Karpas-422 (cell line): ENCODE results near the gene INSL3. TPM values are rescaled to one million over a fixed set of nuclear protein-coding genes. Genes with fewer than 3 reads are reported as not detected.

Experiments
- DNase-seq: peaks from one replicate; pipeline ENCODE4 v3.0.0-alpha.2; 2015
- H2AFZ ChIP-seq: fragments of 200-600 bp; sonication (generic); 2 replicates; pipeline ENCODE4 v1.6.1; 2014; ENCODE audit warnings: antibody characterized with exemption, low read length, mixed read lengths
- H3K27ac ChIP-seq: fragments of 200-600 bp; sonication (generic); 2 replicates; pipeline ENCODE4 v1.5.1; 2014; ENCODE audit warnings: mild to moderate bottlenecking, low read length, moderate library complexity
- H3K27me3 ChIP-seq: fragments of 200-600 bp; sonication (generic); 2 replicates; pipeline ENCODE4 v1.6.1; 2014; ENCODE audit warnings: low read length, mixed read lengths
- H3K36me3 ChIP-seq: fragments of 200-600 bp; sonication (generic); 2 replicates; pipeline ENCODE4 v1.6.1; 2014; ENCODE audit warnings: low read length, mixed read lengths; ENCODE audit not compliant: insufficient read depth
- H3K4me1 ChIP-seq: fragments of 200-600 bp; sonication (generic); 2 replicates; pipeline ENCODE4 v1.6.1; 2014; ENCODE audit warnings: mild to moderate bottlenecking, low read length, mixed read lengths
- H3K4me2 ChIP-seq: fragments of 200-600 bp; sonication (generic); 2 replicates; pipeline ENCODE4 v1.6.1; 2014; ENCODE audit warnings: low read length, low read depth, mild to moderate bottlenecking; ENCODE audit not compliant: poor library complexity, severe bottlenecking
- H3K4me3 ChIP-seq: fragments of 200-600 bp; sonication (generic); 2 replicates; pipeline ENCODE4 v1.5.1; 2014; ENCODE audit warnings: mild to moderate bottlenecking, antibody characterized with exemption, low read length, mixed read lengths
- H3K79me2 ChIP-seq: fragments of 200-600 bp; sonication (generic); 2 replicates; pipeline ENCODE4 v1.6.1; 2014; ENCODE audit warnings: mild to moderate bottlenecking, low read length, mixed read lengths
- H3K9ac ChIP-seq: fragments of 200-600 bp; sonication (generic); 2 replicates; pipeline ENCODE4 v1.6.0; 2014; ENCODE audit warnings: low read length
- H3K9me2 ChIP-seq: fragments of 200-600 bp; sonication (generic), shearing (Covaris generic); replicated peaks from 2 replicates; pipeline ENCODE4 v1.6.0; 2014; ENCODE audit warnings: mild to moderate bottlenecking, low read length, moderate library complexity; ENCODE audit not compliant: insufficient read depth
- H3K9me3 ChIP-seq: fragments of 300-700, 200-600 bp; sonication (generic); 2 replicates; pipeline ENCODE4 v1.6.1; 2014; ENCODE audit warnings: low read length, mixed read lengths
- H4K20me1 ChIP-seq: fragments of 200-600 bp; sonication (generic); 2 replicates; pipeline ENCODE4 v1.6.1; 2014; ENCODE audit warnings: mild to moderate bottlenecking, antibody characterized with exemption, low read length, low read depth; ENCODE audit not compliant: insufficient read depth
- total RNA-seq: library from RNA; depleted of rRNA; stranded (reverse); fragments of >200 nt; shearing (Covaris generic); gene quantifications from 2 replicates; pipeline ENCODE4 v1.2.3, GENCODE V29; 2014; ENCODE audit warnings: low replicate concordance

INSL3 gene
- total RNA-seq, 1 experiment from 2014 or later = not detected

DNA sequence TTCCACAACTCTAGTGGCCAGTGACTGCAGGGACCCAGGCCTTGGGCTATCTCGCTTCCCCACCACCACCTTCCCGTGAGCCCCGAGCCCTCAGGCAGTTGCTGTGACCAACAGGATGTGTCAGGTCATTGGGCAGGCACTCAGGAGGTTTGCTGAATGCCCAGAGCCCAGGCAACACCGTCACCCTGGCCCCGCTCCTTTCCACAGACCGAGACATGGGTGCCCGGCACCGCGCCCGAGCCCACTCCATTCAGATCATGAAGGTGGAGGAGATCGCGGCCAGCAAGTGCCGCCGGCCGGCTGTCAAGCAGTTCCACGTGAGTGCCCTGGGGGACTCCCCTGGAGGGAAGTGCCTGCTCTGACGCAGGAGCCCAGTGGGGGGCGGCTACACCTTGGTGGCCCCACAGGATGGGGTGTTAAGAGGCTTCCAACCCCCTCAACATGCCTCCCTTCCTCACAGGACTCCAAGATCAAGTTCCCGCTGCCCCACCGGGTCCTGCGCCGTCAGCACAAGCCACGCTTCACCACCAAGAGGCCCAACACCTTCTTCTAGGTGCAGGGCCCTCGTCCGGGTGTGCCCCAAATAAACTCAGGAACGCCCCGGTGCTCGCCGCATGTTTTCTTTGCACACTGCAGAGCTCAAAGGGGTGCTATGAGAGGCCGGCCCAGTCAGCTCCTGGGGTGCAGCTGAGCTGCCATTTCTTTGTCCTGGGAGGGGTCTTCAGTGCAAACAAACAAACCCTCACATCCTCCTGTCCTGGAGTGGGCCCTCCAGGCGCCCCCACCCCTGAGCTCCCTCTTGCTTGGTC, 41.6 kb upstream of the INSL3 start:
- Histone ChIP-seq H3K4me2 (no peak overlapping the region), H3K9me2 (no peaks in the 10 kb centered on the region), H3K27ac (no peak overlapping the region), H3K4me3 (no peak overlapping the region), H3K27me3 (no peaks in the 10 kb centered on the region), H4K20me1 (peaks cover 46% of the 10 kb centered on the region), H3K9ac (no peak overlapping the region), H3K36me3 (peaks cover 41% of the 10 kb centered on the region), H3K4me1 (peaks cover 17% of the 10 kb centered on the region), H2AFZ (no peak overlapping the region), H3K9me3 (no peaks in the 10 kb centered on the region), H3K79me2 (peaks cover 25% of the 10 kb centered on the region)
- peak; percentile 50 for DNase-seq

DNA sequence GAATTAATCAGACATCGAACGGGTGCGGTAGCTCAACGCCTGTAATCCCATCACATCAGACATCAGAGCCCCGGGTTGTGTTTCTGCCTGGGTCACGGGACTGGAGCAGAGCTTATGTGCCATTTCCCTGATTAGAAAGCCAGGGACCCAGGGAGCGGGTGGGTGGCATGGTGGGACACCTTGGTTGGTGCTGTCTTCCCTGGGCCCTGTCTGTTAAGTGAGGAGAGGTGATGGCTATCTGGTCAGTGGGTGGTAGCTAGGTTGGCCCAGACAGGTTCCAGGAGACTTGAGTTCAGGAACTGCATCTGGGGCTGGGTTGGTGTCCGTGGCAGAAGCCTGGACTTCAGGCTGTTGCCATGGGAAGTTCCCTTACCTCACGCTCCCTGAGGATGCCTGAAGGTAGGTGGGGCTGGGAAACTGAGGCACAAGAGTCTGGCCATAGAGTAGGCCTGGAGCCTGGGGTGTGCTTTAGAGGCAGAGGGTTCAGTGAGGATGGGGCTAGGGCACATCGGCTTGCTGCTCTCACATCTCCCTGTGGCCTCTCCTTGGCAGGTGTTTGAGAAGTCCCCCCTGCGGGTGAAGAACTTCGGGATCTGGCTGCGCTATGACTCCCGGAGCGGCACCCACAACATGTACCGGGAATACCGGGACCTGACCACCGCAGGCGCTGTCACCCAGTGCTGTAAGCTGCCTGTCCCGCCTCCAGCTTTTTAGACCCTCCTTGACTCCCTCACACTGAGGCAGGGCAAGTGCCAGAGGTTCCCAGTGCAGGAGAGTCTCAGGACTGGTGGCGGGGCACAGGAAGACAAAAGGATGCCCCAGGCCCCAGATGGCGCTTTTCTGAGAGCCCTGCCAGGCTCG, 40.5 kb upstream of the INSL3 start:
- H3K36me3 ChIP-seq = peaks cover 41% of the 10 kb centered on the region
- H3K4me2 ChIP-seq = peak overlapping the region; percentile 81
- peak overlapping the region; percentile 95 for H3K4me3 ChIP-seq

DNA sequence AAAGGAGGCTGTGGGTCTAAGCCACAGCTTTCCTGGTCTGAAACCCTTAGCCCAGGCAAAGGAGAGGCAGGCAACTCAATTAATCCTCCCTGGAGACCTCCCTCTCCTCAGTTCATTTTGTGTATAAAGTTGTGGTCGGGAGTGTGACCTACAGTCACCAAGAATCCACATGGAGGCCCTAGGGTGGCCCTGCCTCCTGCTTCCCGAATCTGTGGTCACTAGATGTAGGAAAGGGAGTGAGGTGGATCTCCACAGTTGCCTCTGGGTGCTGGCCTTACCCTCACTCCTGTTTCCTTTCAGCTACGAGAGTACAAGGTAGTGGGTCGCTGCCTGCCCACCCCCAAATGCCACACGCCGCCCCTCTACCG, 39.7 kb upstream of the INSL3 start:
- peaks cover 25% of the 10 kb centered on the region for H3K79me2 ChIP-seq
- H2AFZ ChIP-seq = no peak overlapping the region
- peak overlapping the region; percentile 62 for H3K27ac ChIP-seq
- H3K36me3 ChIP-seq = peaks cover 41% of the 10 kb centered on the region
- peaks cover 46% of the 10 kb centered on the region for H4K20me1 ChIP-seq
- DNase-seq = peak; percentile 42
- no peaks in the 10 kb centered on the region for H3K9me2 ChIP-seq
- H3K9ac ChIP-seq = peak overlapping the region; percentile 97
- H3K4me3 ChIP-seq = peak overlapping the region; percentile 95
- peak overlapping the region; percentile 81 for H3K4me2 ChIP-seq
- no peaks in the 10 kb centered on the region for H3K9me3 ChIP-seq
- H3K27me3 ChIP-seq = no peaks in the 10 kb centered on the region
- H3K4me1 ChIP-seq = peaks cover 17% of the 10 kb centered on the region

More for the DNA sequence above, 40.5 kb upstream of the INSL3 start:
- Histone ChIP-seq H3K27ac (no peak overlapping the region), H3K4me1 (peaks cover 17% of the 10 kb centered on the region), H3K9me2 (no peaks in the 10 kb centered on the region), H3K27me3 (no peaks in the 10 kb centered on the region), H3K9me3 (no peaks in the 10 kb centered on the region), H2AFZ (no peak overlapping the region), H3K9ac (peak overlapping the region; percentile 97; the same call in 1 of the 2 replicates), H3K79me2 (peaks cover 25% of the 10 kb centered on the region), H4K20me1 (peaks cover 46% of the 10 kb centered on the region)
- no peak for DNase-seq

DNA sequence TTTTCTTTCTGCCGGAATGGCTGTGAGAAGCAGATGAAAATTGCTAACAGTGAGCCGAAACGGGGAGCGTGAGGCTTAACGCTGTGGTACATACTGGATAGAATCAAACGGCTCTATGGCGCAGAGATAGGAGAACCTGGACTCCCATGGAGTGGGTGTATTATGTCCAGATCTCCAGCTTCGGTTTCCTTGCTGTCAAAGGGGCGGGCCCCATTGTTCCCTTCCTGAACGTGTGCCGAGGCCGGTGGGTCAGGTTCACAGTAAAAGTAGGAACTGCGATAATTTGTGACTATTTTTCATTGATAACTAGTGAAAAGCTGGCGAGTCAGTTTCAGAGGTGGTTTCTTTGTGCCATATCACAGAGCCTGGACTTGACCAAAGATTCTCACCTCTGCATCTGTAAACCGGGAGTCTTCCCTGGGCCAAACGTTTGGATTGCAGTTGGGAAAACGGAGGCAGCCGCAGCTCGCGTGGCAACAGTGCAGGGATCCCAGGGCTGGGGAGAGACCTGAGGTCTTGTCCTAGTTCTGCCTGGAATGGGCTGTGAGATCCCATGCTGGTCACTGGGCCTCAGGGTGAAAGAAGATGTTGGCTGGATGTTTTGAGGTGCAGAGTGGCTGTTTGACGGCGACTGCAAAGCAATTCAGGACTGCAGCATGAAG, 39.1 kb upstream of the INSL3 start:
- Histone ChIP-seq H3K9ac (peak overlapping the region; percentile 97), H3K36me3 (peaks cover 41% of the 10 kb centered on the region), H3K9me2 (no peaks in the 10 kb centered on the region), H3K79me2 (peaks cover 25% of the 10 kb centered on the region), H3K4me2 (peak overlapping the region; percentile 81), H3K9me3 (no peaks in the 10 kb centered on the region), H3K27me3 (no peaks in the 10 kb centered on the region), H4K20me1 (peaks cover 42% of the 10 kb centered on the region), H3K4me3 (peak overlapping the region; percentile 95), H3K4me1 (peaks cover 17% of the 10 kb centered on the region), H3K27ac (peak overlapping the region; percentile 62), H2AFZ (no peak overlapping the region)
- peak; percentile 58 for DNase-seq

DNA sequence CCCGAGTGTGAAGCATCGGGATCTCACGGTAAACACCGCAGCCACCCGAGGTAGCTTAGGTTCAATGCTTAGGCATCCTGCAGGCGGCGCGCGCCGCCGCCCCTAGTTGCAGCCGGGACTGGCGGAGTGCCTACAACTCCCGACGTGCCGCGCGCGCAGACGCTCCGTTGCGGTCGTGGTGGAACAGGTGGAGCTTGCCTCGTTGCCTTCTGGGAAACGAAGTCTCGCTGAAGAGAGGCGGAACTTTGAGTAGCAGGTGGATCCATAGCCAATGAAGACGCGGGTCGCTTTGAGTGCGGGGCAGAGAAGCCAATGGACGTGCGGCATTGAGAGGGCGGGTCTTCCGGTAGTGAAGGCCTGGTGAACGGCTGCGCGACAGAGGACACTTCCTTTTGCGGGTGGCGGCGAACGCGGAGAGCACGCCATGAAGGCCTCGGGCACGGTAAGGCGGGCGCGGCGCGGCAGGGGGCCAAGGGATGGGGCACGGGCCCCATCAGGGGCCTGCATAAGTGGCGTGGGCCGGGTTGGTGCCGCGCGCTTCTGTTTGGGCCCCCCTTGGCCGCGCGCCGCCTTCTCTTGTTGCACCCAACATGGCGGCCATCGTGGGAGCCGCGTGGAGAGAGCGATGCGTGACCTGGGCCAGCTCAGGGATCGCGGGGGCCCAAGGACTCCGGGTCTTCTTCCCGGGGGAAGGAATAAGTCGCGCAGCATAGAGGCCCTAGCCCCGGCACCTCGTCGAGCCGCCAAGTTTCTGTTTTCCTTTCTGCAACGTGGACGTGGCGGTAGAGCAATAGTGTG, 38.4 kb upstream of the INSL3 start, which contains the start of gene RPL18A:
Gene RPL18A, plus strand, starts transcription at position 378 of the 798 bp plus-strand sequence. Its CDS starts 47 bp downstream, at position 425.
- peak within 1 kb of the TSS; percentile 92 for H3K4me2 ChIP-seq
- no peaks in the 10 kb centered on the region for H3K9me2 ChIP-seq
- H3K79me2 ChIP-seq = peaks cover 25% of the 10 kb centered on the region
- peaks cover 42% of the 10 kb centered on the region for H4K20me1 ChIP-seq
- H3K36me3 ChIP-seq = peaks cover 41% of the 10 kb centered on the region
- peak within 1 kb of the TSS; percentile 95 for H3K4me3 ChIP-seq
- no peaks in the 10 kb centered on the region for H3K27me3 ChIP-seq
- H3K4me1 ChIP-seq = peaks cover 17% of the 10 kb centered on the region
- no peaks in the 10 kb centered on the region for H3K9me3 ChIP-seq
- peak within 1 kb of the TSS; percentile 97 for H3K9ac ChIP-seq
- peak within 1 kb of the TSS; percentile 95 for H2AFZ ChIP-seq
- DNase-seq = peak; percentile 100
- H3K27ac ChIP-seq = peak within 1 kb of the TSS; percentile 62

DNA sequence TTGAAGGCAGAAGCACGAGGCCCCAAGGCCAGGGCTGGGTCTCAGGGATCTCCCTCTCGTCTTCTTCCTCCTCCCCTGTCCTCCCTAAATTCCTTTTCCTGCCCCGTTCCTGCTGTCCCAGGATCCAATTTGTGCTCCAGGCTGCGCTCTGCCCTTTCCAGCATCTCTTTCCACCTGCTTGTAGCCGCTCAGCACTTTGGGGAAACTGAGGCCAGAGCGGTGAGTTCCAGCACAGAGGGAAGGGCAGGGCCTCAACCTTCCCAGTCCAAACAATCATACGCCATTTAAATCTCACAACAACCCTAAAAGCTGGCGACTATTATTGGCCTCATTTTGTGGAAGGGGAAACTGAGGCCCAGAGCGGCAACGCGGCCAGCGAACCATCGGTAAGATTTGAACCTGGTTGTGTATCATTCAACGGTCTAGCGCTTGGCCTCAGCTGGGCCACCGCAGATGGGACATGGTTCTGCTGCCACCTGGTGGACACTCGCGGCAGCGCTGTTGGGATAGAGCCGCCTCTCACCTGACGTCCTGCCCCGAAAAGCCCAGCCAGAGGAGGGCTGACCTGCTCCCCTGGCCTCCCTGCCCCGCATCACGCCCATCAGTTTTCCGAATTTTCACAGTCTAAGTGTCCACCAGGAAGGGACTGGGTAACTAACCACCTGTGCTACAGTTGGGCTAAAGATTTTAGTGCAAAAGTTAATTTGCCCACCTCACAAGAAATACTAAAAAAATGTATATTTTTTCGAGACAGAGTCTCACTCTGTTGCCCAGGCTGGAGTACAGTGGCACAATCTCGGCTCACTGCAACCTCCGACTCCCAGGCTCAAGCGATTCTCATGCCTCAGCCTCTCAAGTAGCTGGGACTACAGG, 34.2 kb upstream of the INSL3 start:
- Histone ChIP-seq H3K4me2 (no peak overlapping the region), H3K9ac (no peak overlapping the region), H3K4me1 (peaks cover 7% of the 10 kb centered on the region), H3K27me3 (no peaks in the 10 kb centered on the region), H3K4me3 (no peak overlapping the region), H3K9me2 (no peaks in the 10 kb centered on the region), H3K36me3 (peaks cover 5% of the 10 kb centered on the region), H2AFZ (no peak overlapping the region), H3K79me2 (peaks cover 8% of the 10 kb centered on the region), H4K20me1 (peaks cover 5% of the 10 kb centered on the region), H3K27ac (no peak overlapping the region), H3K9me3 (no peaks in the 10 kb centered on the region)
- DNase-seq = peak; percentile 93

DNA sequence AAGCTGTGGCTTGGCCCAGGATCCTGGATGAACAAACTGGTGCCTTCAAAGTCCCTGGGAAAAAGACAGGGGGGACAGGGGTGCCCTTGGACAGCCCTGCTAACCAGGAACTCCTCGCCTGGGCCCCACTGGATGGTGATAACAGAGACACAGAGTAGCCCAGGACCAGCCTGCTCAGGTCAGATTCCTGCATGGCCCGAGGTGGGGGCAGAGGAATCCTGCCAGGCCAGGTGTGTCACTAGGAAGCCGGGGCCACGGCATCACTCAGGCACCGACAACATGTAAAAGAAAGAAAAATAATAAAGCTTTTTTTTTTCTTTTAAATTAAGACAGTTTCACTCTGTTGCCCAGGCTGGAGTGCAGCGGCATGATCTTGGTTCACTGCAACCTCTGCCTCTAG, 32.7 kb upstream of the INSL3 start:
- H4K20me1 ChIP-seq = no peaks in the 10 kb centered on the region
- no peak overlapping the region for H3K27ac ChIP-seq
- H3K4me2 ChIP-seq = no peak overlapping the region
- no peaks in the 10 kb centered on the region for H3K79me2 ChIP-seq
- no peaks in the 10 kb centered on the region for H3K27me3 ChIP-seq
- peaks cover 8% of the 10 kb centered on the region for H3K4me1 ChIP-seq
- no peaks in the 10 kb centered on the region for H3K36me3 ChIP-seq
- H3K9ac ChIP-seq = no peak overlapping the region
- peak; percentile 27 for DNase-seq
- no peaks in the 10 kb centered on the region for H3K9me2 ChIP-seq
- H2AFZ ChIP-seq = no peak overlapping the region
- H3K4me3 ChIP-seq = no peak overlapping the region
- no peaks in the 10 kb centered on the region for H3K9me3 ChIP-seq
